Non-pigmented ciliary epithelial cell (primary cell): ENCODE results near the gene CDC42SE1.

Experiments
- DNase-seq: peaks from one replicate; pipeline ENCODE4 v3.0.0-alpha.2; 2010; ENCODE audit warnings: low read depth

Gene CDC42SE1

DNA sequence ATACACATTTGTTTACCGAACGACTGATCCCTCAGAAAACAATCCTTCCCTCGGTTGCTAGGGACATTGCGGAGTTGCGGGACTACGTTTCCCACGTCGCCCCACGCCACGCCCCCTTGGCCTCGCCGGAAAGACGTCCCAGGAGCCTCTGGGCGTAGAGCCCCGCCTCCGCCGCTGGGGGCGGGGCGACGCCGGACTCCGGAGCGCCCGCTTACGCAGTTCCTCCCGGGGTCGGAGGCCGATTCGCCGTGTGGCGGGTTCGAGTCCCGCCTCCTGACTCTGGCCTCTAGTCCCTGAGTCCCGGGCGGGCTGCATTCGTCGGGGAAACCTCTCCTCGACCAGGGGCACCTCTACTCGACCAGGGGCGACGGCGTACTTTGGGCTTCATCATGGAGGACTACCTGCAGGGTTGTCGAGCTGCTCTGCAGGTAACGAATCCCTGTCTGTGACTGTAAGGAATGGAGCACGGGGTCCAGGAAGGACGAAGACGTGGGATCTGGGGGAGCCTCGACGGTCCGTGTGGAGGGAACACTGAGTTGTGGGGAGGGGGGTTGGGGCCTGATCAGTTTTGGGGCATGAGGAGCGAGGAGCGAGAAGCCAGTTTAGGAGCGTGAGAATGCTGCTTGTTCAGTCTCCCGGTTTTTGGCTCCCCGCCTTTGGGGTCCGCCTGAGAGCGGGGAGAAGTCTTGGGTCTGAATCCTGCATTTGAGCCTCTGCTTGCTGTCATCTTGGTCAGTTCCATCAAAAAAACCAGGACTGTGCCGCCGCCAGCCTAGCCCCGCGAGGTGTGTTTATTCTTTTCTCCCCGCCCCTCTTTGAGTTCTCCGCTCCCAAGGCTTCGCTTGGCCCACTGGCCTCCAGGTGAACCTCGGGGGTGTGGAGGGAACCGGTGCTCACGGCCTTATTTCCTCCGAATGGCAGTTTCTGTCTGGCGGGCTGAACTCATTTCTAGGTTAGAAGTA, 50.9 kb downstream of the CDC42SE1 start, which contains the start of gene PRUNE1:
PRUNE1 (plus strand) TSS at position 206 of the 962 bp plus-strand sequence; CDS start at position 390, 184 bp downstream.
- DNase-seq = peak; percentile 81

DNA sequence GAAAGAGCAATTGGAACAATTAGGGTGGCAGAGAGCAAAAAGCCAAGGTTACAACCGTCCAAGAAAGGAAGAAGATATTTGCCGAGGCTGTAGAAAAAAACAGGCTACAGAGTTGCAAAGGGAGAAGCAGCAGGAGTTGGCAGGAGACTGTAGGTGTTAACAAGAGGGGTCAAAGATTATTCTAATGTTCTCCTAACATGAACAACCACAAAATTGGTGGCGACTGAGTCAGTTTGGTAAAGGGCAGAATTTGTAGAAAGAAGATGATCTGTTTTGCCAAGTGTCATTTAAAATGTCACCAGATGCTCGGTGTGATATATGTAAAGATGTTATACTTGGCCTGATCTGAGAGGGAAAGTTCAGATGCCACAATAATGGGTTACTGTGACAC, 51.6 kb downstream of the CDC42SE1 start:
- DNase-seq = no peak

DNA sequence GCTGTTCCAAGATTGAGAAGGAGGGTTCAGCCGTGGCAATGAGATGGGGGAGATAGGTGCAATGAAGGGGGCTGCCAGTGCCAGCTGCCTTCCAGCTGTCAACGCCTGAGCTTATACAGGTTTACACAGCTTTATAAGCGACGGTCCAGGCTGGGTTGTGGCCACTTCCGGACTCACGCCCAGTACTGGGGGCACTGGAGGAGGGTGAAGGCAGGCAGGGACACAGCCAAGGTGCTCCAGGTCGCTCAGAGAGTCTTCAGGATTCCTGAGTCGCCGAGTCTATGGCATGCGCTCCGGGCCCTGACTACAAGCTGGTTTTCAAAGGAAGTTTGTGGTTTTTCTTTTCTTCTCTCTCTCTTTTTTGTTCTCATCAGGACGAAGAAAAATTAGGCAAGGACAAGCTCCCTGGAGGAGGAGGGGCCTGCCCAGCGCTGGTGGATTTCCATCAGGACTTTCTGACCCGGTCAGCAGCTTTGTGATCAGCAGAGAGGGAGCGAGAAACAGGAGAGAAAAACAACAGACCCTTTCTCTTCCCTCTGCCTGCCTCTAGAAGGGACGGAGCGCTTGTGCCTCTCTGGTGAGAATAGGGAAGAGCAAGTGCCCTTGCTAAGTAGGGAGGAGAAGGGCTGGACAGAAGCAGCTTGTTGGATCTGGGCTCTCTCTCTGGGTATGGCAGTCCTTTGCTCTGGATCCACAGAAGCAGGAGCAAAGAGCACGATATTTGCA, 52.9 kb downstream of the CDC42SE1 start, which contains the start of gene MINDY1:
MINDY1 (minus strand) TSS at position 576 of the 726 bp plus-strand sequence. CDS start 4,285 bp downstream, outside the sequence.
- DNase-seq = peak; percentile 72

DNA sequence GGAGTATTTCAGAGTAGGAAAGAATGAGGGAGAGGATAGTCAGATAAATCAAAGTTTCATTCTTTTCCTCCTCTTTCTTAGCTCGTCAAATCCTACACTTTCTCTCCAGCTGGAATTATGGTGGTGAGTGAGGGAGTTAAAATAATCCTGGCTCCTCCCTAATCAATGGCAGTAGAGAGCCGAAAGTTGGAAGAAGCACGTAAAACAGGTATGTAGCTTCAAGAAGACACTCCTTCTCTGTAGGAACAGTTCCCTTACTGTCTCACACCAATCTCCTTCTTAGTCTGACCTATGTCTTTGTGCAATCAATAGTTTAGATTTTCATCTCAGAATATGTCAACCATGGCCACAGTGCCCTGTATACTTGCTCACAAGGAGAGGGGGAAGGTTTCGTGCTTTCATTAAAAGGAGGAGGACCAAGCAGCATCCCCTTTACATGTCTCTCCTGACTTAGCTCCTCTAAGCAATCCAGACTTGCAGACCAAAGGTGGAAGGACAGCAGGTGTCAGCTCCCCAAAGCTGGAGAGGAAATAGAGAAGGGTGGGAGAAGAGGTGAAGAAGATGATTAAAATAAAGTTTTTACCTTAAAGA, 53.6 kb downstream of the CDC42SE1 start:
- DNase-seq = no peak

DNA sequence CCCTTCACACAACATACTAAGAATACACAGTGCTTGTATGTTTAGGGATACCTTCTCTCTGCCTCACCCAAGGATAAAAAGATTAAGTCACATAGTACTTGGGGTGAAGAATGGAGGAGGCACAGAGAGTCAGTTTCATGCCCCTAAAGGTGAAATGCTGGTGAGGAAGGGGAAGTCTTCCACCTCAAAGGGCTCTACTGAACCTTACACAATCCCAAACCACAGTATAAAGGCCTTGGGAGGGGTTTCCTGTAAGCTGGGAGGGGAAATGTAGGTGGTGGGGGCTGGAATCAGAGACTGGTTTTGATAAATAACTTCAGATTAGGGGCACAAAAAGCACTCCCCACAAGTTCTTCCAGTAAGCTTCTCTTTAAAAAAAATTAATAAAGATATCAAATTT, 56.2 kb downstream of the CDC42SE1 start:
- DNase-seq = no peak

DNA sequence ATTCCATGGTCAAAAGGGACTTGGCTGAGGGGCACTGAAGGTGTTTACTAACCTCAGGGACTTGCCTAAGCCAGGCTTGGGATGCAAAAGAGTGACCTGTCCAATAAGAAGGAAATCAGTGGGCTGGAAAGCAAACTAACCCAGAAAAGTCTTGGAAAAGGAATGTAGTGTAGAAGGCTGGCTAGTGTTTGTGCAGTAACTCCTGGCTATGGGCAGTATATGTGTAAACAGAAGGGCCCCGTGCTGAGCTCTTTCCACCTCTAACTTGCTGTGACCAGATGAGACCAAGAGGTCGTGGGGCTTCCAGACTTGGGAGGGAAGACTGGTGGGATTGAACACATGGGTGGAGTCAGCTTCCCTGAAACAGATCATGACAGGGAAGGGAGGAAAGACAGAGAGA, 56.8 kb downstream of the CDC42SE1 start:
- no peak for DNase-seq

DNA sequence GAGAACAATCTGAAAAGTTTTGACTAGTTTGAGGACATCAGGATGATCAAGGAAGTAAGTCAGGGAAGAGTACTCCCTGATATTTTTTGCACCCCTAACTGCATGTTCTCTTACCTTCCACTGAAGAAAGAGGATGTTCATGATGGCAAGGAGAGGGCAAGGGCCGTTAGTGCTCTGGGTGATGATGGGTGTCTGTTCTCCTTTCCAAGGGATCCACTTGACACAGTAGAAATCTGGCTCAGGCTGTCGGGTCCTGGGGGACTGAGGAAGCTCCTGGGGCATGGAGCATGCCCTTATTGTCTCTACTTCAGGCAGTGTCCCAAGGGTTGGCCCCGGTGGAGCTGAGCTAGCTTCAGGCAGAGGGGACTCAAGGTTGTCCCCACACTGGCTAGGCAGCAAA, 57.4 kb downstream of the CDC42SE1 start:
- no peak for DNase-seq

DNA sequence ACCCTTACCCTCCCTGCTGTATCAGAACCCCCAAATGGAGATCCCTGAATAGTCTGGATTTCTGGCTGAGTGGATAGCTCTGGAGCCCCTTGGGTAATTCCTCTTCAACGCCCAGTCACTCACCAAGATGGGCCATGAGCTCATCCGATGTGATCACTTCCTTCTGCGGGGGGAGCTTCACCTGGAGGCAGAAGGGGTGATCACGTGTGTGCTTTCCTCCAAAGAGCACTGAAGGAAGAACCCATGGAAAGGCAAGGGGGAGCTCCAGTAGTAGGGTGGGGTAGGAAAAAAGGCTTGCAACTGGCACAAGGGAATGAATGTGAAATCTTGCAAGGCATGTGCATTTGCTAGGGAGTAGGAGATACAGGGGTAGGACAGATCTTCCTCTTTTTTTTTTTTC, 57.8 kb downstream of the CDC42SE1 start:
- DNase-seq = no peak
